ENCODE measurements around the gene DTHD1. TPM values are rescaled to one million over a fixed set of nuclear protein-coding genes. Genes with fewer than 3 reads are reported as not detected.

DTHD1 gene
- total RNA-seq, 2 donors from 2014 or later = 0.74 to 0.99 TPM

DNA sequence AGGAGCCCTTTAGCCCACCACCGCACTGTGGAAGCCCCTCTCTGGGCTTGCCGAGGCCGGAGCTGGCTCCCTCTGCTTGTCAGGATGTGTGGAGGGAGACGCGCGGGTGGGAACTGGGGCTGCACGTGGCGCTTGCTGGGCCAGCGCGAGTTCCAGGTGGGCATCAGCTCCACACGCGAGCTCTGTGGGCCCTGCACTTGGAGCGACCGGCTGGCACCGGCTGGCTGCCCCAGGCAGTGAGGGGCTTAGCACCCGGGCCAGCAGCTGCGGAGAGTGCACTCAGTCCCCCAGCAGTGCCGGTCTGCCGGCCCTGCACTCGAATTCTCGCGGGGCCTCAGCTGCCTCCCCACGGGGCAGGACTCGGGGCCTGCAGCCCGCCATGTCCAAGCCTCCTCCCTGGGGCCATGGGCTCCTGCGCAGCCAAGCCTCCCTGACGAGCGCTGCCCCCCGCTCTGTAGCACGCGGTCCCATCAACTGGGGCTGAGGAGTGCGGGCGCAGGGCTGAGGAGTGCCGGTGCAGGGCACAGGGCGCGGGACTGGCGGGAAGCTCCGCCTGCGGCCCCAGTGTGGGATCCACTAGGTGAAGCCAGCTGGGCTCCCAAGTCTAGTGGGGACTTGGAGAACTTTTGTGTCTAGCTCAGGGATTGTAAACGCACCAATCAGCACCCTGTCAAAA lies 93.6 kb downstream of the DTHD1 start:
- H3K9me3 Mint-ChIP-seq = peaks cover 7% of the 10 kb centered on the region
- H3K27me3 Mint-ChIP-seq = no peaks in the 10 kb centered on the region
- no peaks in the 10 kb centered on the region for H3K4me1 Mint-ChIP-seq
- no peaks in the 10 kb centered on the region for H3K36me3 Mint-ChIP-seq (ENCODE audit: low read depth)
- H3K27ac Mint-ChIP-seq = no peak overlapping the region
- no peak overlapping the region for H3K4me3 Mint-ChIP-seq
- ATAC-seq (replicated peaks) = no peak

GRCh38 chr4:36385951-36386571 lies 104.6 kb downstream of the DTHD1 start:
- H3K27me3 Mint-ChIP-seq = no peaks in the 10 kb centered on the region
- H3K4me3 Mint-ChIP-seq = peak overlapping the region; percentile 27
- H3K36me3 Mint-ChIP-seq (ENCODE audit: low read depth) = no peaks in the 10 kb centered on the region
- H3K4me1 Mint-ChIP-seq = peaks cover 16% of the 10 kb centered on the region
- peak overlapping the region; percentile 24 for H3K27ac Mint-ChIP-seq
- ATAC-seq (replicated peaks) = peak; percentile 90
- no peaks in the 10 kb centered on the region for H3K9me3 Mint-ChIP-seq

DNA sequence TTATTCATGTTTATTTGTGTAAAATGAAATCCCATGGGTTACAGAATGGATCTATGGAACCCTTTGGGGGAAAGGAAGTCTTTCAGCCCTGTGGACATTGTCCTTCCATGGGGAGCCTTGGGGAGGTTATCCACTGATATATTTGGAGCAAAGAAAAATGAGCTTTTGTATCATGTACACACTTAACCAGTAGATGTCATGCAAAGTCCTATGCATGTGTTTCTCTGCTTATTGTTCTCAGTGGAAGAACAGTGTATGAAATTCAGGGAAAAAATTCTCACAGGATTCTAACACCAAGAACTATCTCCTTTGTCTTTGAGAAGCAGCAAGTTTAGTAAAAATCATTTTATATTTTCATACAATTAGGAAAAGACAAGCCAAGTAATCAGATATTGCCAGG lies 105.3 kb downstream of the DTHD1 start:
- Mint-ChIP-seq H3K4me1 (peaks cover 16% of the 10 kb centered on the region), H3K4me3 (peak overlapping the region; percentile 27), H3K27me3 (no peaks in the 10 kb centered on the region), H3K36me3 (ENCODE audit: low read depth) (no peaks in the 10 kb centered on the region), H3K9me3 (no peaks in the 10 kb centered on the region), H3K27ac (peak overlapping the region; percentile 24)
- ATAC-seq (replicated peaks) = no peak

- H3K4me3 Mint-ChIP-seq = no peak overlapping the region
- H3K4me1 Mint-ChIP-seq = peaks cover 20% of the 10 kb centered on the region
- H3K27ac Mint-ChIP-seq = peak overlapping the region; percentile 47
- no peaks in the 10 kb centered on the region for H3K36me3 Mint-ChIP-seq (ENCODE audit: low read depth)
- H3K9me3 Mint-ChIP-seq = no peaks in the 10 kb centered on the region
- no peak for ATAC-seq (replicated peaks)
- H3K27me3 Mint-ChIP-seq = no peaks in the 10 kb centered on the region
Measured at GRCh38 chr4:36388710-36389109, 107.3 kb downstream of the DTHD1 start.

DNA sequence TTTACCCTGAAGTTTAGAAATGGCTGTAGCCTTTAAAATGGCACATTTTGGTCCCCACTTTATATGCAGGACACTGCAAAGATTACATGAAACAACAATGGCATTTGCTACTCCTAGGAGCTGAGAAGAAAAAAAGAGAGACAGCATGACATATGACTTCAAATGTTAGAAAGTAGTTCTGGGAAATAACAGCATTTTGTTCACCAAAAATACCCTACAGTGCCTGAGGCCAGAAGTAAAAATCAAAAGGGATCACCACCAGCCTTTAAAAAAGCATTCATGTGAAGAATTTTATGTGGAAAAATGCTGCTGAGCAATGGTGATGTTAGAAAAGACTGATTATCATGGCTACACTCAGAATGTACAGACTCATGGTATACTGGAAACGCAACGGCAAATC lies 110.0 kb downstream of the DTHD1 start:
- no peaks in the 10 kb centered on the region for H3K27me3 Mint-ChIP-seq
- no peaks in the 10 kb centered on the region for H3K9me3 Mint-ChIP-seq
- no peak overlapping the region for H3K27ac Mint-ChIP-seq
- peaks cover 6% of the 10 kb centered on the region for H3K36me3 Mint-ChIP-seq (ENCODE audit: low read depth)
- ATAC-seq (replicated peaks) = no peak
- no peak overlapping the region for H3K4me3 Mint-ChIP-seq
- peaks cover 19% of the 10 kb centered on the region for H3K4me1 Mint-ChIP-seq

DNA sequence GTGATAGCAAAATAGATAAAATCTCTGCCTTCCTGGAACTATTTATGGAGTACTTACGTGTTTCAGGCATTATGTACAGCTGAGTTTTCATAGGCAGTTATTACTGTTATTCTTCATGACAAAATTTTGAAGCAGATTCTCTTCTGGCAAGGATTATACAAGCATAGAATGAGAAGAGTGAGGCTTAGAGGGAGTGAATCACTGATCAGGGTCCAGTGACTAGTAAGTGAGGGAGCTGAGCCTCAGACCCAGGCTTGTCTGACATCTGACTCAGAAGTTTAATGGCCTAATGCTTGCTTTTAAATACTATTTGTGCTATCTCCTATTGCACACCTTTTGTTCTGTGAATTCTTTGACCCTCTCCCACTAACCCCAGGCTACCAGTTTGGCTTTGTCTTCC lies 110.6 kb downstream of the DTHD1 start:
- no peak for ATAC-seq (replicated peaks)
- no peaks in the 10 kb centered on the region for H3K27me3 Mint-ChIP-seq
- H3K9me3 Mint-ChIP-seq = no peaks in the 10 kb centered on the region
- no peak overlapping the region for H3K4me3 Mint-ChIP-seq
- H3K27ac Mint-ChIP-seq = no peak overlapping the region
- H3K4me1 Mint-ChIP-seq = peaks cover 17% of the 10 kb centered on the region
- H3K36me3 Mint-ChIP-seq (ENCODE audit: low read depth) = peaks cover 6% of the 10 kb centered on the region

DNA sequence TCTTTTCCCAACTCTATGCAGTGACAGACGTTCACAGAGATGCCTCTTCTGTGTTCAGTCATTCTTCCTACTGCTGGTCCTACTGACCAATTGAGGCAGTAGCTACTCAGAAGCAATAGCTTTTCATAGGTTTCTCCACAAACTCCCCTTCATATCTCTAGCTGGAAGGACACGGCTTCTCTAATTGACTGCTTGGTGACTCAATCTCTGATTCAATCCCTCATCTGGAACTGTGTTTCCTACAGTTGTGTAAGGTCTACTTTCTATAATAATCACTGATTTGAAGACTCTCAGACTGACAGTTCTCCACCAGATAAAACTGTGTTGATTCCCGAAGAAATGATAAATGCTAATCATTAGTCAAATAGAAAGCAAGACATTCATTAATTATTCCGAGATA lies 111.5 kb downstream of the DTHD1 start:
- Mint-ChIP-seq H3K4me1 (peaks cover 17% of the 10 kb centered on the region), H3K27ac (peak overlapping the region; percentile 42), H3K9me3 (no peaks in the 10 kb centered on the region), H3K27me3 (no peaks in the 10 kb centered on the region), H3K4me3 (no peak overlapping the region), H3K36me3 (ENCODE audit: low read depth) (peaks cover 6% of the 10 kb centered on the region)
- ATAC-seq (replicated peaks) = peak; percentile 30

Other genes with a start within 250 kb of the DTHD1 start
- gene ARAP2, start 37.1 kb upstream of the DTHD1 start, total RNA-seq = 10 to 100 TPM; 44.8 to 51.7 TPM

All from activated T-helper 17 cell treated with anti-CD3 and anti-CD28 coated beads, Interleukin-2, amount 50 U/mL, for 72 hours (primary cell).